ENCODE results near the gene HCN2. TPM values are rescaled to one million over a fixed set of nuclear protein-coding genes. Genes with fewer than 3 reads are reported as not detected.

The HCN2 gene
- total RNA-seq, 1 donor from 2014 or later = 5.5 TPM

- no peaks in the 10 kb centered on the region for H3K9me3 Mint-ChIP-seq (ENCODE audit: unreplicated experiment)
- H3K79me2 ChIP-seq (ENCODE audit: insufficient read depth, low read length) = peaks cover 57% of the 10 kb centered on the region
- H3K4me1 ChIP-seq (ENCODE audit: insufficient read depth, low read length) = peaks cover 17% of the 10 kb centered on the region
- TF ChIP-seq CTCF (IDR thresholded peaks at IDR 0.05; ENCODE audit: insufficient read depth, low read depth, low read length) (no peak), EZH2 (IDR thresholded peaks at IDR 0.05; ENCODE audit: insufficient read depth, low read length) (no peak)
- H3K9me3 ChIP-seq (ENCODE audit: insufficient read depth, low read depth, low read length) = no peaks in the 10 kb centered on the region
- H3K4me3 Mint-ChIP-seq (ENCODE audit: unreplicated experiment) = peak overlapping the region; percentile 94
- H3K27ac Mint-ChIP-seq (ENCODE audit: unreplicated experiment) = peak overlapping the region; percentile 82
- DNase-seq (ENCODE audit: low read depth) (peak; percentile 41), FAIRE-seq (no peak)
- no peaks in the 10 kb centered on the region for H3K36me3 ChIP-seq (ENCODE audit: insufficient read depth, low read length)
- H3K4me3 ChIP-seq (ENCODE audit: insufficient read depth, low read depth, low read length) = peak overlapping the region; percentile 98
- H3K36me3 Mint-ChIP-seq (ENCODE audit: low read depth, unreplicated experiment) = peaks cover 2% of the 10 kb centered on the region
- H3K27ac ChIP-seq (ENCODE audit: low read depth, low read length) = peak overlapping the region; percentile 85
- H3K27me3 Mint-ChIP-seq (ENCODE audit: low read depth, unreplicated experiment) = peaks cover 2% of the 10 kb centered on the region
- peaks cover 3% of the 10 kb centered on the region for H3K4me1 Mint-ChIP-seq (ENCODE audit: low read depth, unreplicated experiment)
- H3K9ac ChIP-seq (ENCODE audit: low read length) = peak overlapping the region; percentile 90
- peak overlapping the region; percentile 100 for H3K4me2 ChIP-seq (ENCODE audit: low read length)
- peaks cover 3% of the 10 kb centered on the region for H4K20me1 ChIP-seq (ENCODE audit: insufficient read depth, low read length)
- no peaks in the 10 kb centered on the region for H3K27me3 ChIP-seq (ENCODE audit: insufficient read depth, low read length)
- H2AFZ ChIP-seq (ENCODE audit: low read depth, low read length) = peak overlapping the region; percentile 76
Observed at GRCh38 chr19:632579-633067, 42.9 kb downstream of the HCN2 start.

- Mint-ChIP-seq H3K27me3 (ENCODE audit: low read depth, unreplicated experiment) (peaks cover 5% of the 10 kb centered on the region), H3K36me3 (ENCODE audit: low read depth, unreplicated experiment) (peaks cover 2% of the 10 kb centered on the region), H3K9me3 (ENCODE audit: unreplicated experiment) (no peaks in the 10 kb centered on the region), H3K4me1 (ENCODE audit: low read depth, unreplicated experiment) (peaks cover 3% of the 10 kb centered on the region), H3K27ac (ENCODE audit: unreplicated experiment) (peak within 1 kb of the TSS; percentile 96), H3K4me3 (ENCODE audit: unreplicated experiment) (peak within 1 kb of the TSS; percentile 94)
- Histone ChIP-seq H3K9me3 (ENCODE audit: insufficient read depth, low read depth, low read length) (no peaks in the 10 kb centered on the region), H3K4me1 (ENCODE audit: insufficient read depth, low read length) (peaks cover 17% of the 10 kb centered on the region), H2AFZ (ENCODE audit: low read depth, low read length) (peak within 1 kb of the TSS; percentile 84), H3K79me2 (ENCODE audit: insufficient read depth, low read length) (peaks cover 53% of the 10 kb centered on the region), H3K9ac (ENCODE audit: low read length) (peak within 1 kb of the TSS; percentile 90), H4K20me1 (ENCODE audit: insufficient read depth, low read length) (peaks cover 3% of the 10 kb centered on the region), H3K36me3 (ENCODE audit: insufficient read depth, low read length) (no peaks in the 10 kb centered on the region), H3K4me2 (ENCODE audit: low read length) (peak within 1 kb of the TSS; percentile 100), H3K27me3 (ENCODE audit: insufficient read depth, low read length) (no peaks in the 10 kb centered on the region), H3K4me3 (ENCODE audit: insufficient read depth, low read depth, low read length) (peak within 1 kb of the TSS; percentile 98), H3K27ac (ENCODE audit: low read depth, low read length) (peak within 1 kb of the TSS; percentile 85)
- TF ChIP-seq CTCF (IDR thresholded peaks at IDR 0.05; ENCODE audit: insufficient read depth, low read depth, low read length) (no peak), EZH2 (IDR thresholded peaks at IDR 0.05; ENCODE audit: insufficient read depth, low read length) (no peak)
- FAIRE-seq (peak; percentile 95), DNase-seq (ENCODE audit: low read depth) (peak; percentile 93)
Observed at GRCh38 chr19:633068-633785, 43.5 kb downstream of the HCN2 start, which contains the start of gene POLRMT. TSS of gene POLRMT (minus strand) at chr19:633537. CDS start at chr19:633512, 25 bp downstream.
